ENCODE data around the gene ARFGEF3. TPM values are rescaled to one million over a fixed set of nuclear protein-coding genes. Genes with fewer than 3 reads are reported as not detected.

Gene ARFGEF3
- total RNA-seq, 1 donor from 2014 or later = 0.47 TPM

- Mint-ChIP-seq H3K27me3 (peaks cover 5% of the 10 kb centered on the region), H3K4me3 (no peak overlapping the region), H3K9me3 (no peaks in the 10 kb centered on the region), H3K36me3 (ENCODE audit: low read depth) (no peaks in the 10 kb centered on the region), H3K27ac (no peak overlapping the region), H3K4me1 (no peaks in the 10 kb centered on the region)
- DNase-seq = no peak
- intact Hi-C loops (cut with micrococcal nuclease) = no loop called here
Observed at GRCh38 chr6:138382498-138383265, 220.9 kb downstream of the ARFGEF3 start.

GRCh38 chr6:138383776-138384175 is 222.0 kb downstream of the ARFGEF3 start:
- Mint-ChIP-seq H3K4me1 (no peaks in the 10 kb centered on the region), H3K4me3 (no peak overlapping the region), H3K27ac (no peak overlapping the region), H3K27me3 (peaks cover 3% of the 10 kb centered on the region), H3K9me3 (no peaks in the 10 kb centered on the region), H3K36me3 (ENCODE audit: low read depth) (no peaks in the 10 kb centered on the region)
- intact Hi-C loops (cut with micrococcal nuclease) = no loop called here
- DNase-seq = no peak

GRCh38 chr6:138386897-138387296 is 225.2 kb downstream of the ARFGEF3 start:
- no peaks in the 10 kb centered on the region for H3K4me1 Mint-ChIP-seq
- H3K27ac Mint-ChIP-seq = no peak overlapping the region
- intact Hi-C loops (cut with micrococcal nuclease) = no loop called here
- no peak for DNase-seq
- H3K36me3 Mint-ChIP-seq (ENCODE audit: low read depth) = no peaks in the 10 kb centered on the region
- peaks cover 17% of the 10 kb centered on the region for H3K27me3 Mint-ChIP-seq
- no peak overlapping the region for H3K4me3 Mint-ChIP-seq
- no peaks in the 10 kb centered on the region for H3K9me3 Mint-ChIP-seq

- intact Hi-C loops (cut with micrococcal nuclease) = no loop called here
- H3K4me1 Mint-ChIP-seq = no peaks in the 10 kb centered on the region
- no peaks in the 10 kb centered on the region for H3K9me3 Mint-ChIP-seq
- no peak for DNase-seq
- no peaks in the 10 kb centered on the region for H3K36me3 Mint-ChIP-seq (ENCODE audit: low read depth)
- no peak overlapping the region for H3K27ac Mint-ChIP-seq
- no peak overlapping the region for H3K4me3 Mint-ChIP-seq
- peaks cover 19% of the 10 kb centered on the region for H3K27me3 Mint-ChIP-seq
Observed at GRCh38 chr6:138387577-138388368, 226.0 kb downstream of the ARFGEF3 start.

DNA sequence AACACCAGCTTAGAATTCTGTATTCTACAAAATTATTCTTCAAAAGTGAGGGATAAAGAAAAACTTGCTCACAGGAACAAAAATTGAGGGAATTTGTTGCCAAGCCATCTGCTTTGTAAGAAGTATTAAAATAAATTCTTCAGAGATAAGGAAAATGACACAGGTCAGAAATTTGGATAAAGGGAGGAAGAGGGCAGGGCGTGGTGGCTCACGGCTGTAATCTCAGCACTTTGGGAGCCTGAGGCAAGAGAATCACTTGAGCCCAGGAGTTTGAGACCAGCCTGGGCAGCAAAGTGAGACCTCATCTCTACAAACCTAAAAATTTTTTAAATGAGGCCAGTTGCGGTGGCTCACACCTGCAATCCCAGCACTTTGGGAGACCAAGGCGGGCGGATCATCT is 227.8 kb downstream of the ARFGEF3 start:
- Mint-ChIP-seq H3K4me3 (no peak overlapping the region), H3K4me1 (peaks cover 3% of the 10 kb centered on the region), H3K36me3 (ENCODE audit: low read depth) (no peaks in the 10 kb centered on the region), H3K9me3 (peaks cover 4% of the 10 kb centered on the region), H3K27ac (no peak overlapping the region), H3K27me3 (peaks cover 23% of the 10 kb centered on the region)
- intact Hi-C loops (cut with micrococcal nuclease) = no loop called here
- no peak for DNase-seq

Other genes starting within 250 kb of the ARFGEF3 start
- gene PERP, start 54.5 kb upstream of the ARFGEF3 start, total RNA-seq = 4.8 TPM in 2 replicates
- gene PBOV1, start 56.6 kb downstream of the ARFGEF3 start, total RNA-seq = not detected in 2 replicates
- gene SMIM28, start 216.0 kb downstream of the ARFGEF3 start, total RNA-seq = not detected in 2 replicates
- 16.2 and 17.4 TPM in 2 replicates for gene HEBP2, start 242.3 kb downstream of the ARFGEF3 start, total RNA-seq

Data from activated CD4-positive, alpha-beta T cell treated with anti-CD3 and anti-CD28 coated beads, Interleukin-2, amount 10 ng/mL, durations not matched to agents 24 days and 14 days (primary cell).